GM12872 (cell line): Measurements from ENCODE around the gene ZDHHC1.

Experiments
- TF ChIP-seq, protein P1 (sequence below): IDR thresholded peaks from 3 replicates; pipeline ENCODE4 v1.5.1; 2011; ENCODE audit warnings: low read depth, mild to moderate bottlenecking, low read length, moderate library complexity; ENCODE audit not compliant: insufficient read depth

Gene ZDHHC1

DNA sequence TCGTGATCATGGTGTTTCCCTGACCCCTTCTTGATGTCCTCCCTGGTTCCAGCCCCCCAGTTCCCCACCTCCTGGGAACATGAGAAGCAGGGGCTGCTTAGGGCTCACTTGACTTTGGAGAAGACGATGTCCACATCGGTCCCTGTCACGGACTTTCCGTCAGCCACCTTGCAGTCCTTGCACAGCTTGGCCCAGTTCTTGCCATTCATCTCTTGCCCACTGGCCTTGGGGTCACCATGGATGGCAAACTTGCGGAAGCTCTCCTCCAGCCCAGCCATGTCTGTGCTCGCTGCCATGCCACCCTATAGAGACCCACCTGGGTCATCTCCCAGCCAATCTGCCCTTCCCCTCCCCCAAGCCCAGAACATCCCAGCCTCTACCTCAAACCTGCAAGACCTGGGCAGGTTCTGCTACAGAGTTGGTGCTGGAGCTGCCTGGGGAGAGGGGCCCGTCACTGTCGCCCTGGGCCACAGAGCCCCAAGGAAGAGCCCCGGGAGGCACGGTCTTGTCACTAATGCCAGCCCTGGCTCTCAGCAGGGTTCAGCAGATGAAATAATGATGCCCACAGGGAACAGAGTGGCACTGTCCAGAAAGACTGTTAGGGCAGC lies 25.4 kb downstream of the ZDHHC1 start:
- TF ChIP-seq, protein P1, sequence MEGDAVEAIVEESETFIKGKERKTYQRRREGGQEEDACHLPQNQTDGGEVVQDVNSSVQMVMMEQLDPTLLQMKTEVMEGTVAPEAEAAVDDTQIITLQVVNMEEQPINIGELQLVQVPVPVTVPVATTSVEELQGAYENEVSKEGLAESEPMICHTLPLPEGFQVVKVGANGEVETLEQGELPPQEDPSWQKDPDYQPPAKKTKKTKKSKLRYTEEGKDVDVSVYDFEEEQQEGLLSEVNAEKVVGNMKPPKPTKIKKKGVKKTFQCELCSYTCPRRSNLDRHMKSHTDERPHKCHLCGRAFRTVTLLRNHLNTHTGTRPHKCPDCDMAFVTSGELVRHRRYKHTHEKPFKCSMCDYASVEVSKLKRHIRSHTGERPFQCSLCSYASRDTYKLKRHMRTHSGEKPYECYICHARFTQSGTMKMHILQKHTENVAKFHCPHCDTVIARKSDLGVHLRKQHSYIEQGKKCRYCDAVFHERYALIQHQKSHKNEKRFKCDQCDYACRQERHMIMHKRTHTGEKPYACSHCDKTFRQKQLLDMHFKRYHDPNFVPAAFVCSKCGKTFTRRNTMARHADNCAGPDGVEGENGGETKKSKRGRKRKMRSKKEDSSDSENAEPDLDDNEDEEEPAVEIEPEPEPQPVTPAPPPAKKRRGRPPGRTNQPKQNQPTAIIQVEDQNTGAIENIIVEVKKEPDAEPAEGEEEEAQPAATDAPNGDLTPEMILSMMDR: no peak

DNA sequence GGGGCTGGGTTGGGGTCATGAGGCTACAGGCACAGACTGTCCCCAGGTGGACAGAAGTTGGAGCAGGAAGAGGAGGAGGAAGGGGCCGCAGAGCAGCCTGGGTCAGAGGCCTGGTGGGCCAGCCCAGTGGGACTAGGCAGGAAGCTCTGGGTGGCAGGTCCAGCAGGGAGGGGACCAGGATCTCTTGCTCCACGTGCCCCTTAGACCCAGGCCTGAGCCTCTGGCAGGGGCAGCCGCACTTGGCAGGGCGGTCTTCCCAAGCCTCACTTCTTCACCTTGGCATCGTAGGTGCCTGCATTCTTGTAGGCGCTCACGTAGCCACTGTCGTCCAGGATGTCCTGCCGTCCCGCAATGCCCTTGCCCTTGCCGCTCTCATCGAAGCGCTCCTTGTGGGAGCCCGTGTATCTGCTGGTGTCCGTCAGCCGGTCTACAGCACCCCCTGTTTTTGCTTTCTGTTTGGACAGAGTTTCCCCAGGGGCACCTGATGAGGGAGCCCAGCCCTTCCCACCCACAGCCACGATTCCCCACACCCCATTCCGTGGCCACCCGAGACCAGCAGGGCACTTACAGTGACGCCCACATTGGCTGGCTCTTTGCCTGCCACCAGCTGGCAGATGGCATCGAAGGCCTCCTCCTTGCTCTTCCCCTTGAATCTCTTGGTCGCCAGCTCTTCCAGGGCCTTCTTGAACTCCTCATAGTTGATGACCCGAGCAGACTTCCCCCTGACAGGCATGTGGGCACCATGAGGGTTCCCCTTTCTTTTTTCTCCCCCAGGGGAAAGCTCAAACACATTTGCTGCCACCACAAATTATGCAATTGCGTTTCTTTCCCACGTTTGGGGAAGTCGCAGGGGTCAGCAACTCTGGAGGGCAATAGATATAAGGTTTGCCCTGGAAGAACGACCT lies 26.1 kb downstream of the ZDHHC1 start:
- TF ChIP-seq, protein P1: no peak

DNA sequence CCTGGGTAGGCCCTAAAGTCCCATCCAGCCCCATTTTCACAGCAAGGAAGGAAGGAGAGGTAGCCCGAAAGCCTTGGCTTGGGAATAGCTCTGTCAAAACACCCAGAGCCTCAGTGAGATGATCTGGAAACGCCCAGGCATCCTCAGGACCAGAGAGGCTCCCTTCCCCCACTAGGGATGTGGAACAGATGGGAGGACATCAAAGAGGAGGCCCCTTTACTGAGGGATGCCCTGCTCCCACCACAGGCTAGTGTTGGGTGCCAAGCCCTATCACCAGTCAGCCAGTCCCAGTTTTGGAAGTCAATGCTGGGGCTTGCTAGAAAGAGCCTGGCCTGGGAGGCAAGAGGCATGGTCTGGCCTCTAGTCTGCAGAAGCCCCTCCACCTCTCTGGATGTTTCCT lies 27.7 kb downstream of the ZDHHC1 start:
- TF ChIP-seq, protein P1: no peak

DNA sequence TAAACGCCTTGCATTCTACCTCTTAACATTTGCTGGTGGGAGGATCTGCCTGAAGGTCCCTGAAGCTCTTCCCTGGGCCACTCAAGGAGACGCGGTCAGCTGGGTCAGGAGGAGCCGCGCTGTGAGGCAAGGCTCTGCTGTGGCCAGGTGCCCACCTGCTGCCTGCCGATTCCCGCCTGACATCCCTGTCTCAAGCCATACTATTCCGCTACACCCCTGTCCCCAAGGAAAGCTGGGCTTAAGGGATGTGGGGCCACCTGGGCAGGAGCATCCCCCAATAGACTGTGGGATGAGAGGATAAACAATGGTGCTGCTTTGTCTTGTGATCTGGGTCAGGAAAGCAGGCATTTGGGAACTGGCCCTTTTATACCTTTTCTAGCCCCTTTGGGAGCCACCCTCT lies 28.1 kb downstream of the ZDHHC1 start:
- TF ChIP-seq, protein P1: no peak

DNA sequence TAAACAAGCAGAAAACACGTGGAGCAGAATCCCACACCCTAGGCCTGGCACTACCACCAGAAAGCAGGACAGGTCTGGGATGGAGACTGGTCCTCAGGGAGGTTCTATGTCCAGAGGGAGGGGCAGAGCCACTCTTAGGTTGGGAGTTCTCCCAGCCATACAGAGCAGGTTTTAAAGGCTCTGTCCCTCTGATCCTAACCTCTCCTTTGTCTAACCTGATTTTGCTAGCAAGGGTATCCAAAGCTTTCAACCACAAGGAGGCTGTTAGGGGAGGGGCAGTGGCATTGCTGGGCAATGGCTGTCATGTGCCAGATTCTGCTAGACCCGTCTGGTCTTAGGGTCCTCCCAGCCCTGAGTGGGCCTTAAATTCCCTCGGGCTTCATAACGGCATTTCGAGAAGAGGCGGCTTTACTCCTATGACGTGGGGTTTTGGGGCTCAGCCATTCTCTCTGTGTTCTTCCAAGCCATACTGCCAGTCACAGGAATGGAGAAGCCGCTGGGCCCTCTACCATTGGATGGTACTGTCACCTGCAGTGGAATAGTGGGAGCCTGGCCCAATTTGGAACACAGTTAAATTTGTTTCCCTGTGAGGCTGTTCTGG lies 28.7 kb downstream of the ZDHHC1 start:
- TF ChIP-seq, protein P1: no peak

DNA sequence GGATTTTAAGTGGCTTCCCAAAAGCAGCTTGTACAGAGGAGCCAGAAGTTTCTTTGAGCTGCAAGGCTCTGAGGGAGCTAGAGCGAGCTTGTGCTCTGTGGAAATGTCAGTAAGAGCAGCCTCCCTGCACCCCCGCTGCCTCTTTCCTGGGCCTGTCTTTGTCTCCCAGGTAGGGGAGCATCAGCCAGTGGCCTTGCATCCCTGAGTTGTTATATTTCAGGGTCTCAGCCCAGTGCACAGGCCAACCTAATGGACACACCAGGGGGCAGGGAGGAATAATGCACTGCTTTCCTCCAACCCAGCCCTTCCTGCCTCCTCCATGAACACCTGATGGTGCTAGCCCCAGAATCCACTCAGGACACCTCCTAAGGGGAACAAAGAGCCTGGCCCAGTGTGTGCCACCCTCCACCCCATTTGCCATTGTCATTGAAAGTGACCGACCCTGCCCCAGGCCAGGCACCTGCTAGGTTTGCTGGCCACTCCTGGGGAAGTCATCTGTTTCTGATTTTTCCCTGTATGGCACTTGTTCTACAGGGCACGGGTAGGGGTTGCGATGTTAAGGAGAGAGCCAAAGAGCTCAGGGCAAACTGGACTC lies 29.3 kb downstream of the ZDHHC1 start:
- TF ChIP-seq, protein P1: no peak
